Pancreas (tissue), 10 donors: ENCODE measurements around the gene SLC35B2. TPM values are rescaled to one million over a fixed set of nuclear protein-coding genes. Genes with fewer than 3 reads are reported as not detected.

ENCODE experiments used
- ATAC-seq, 4 donors: fragments of 200-7000 bp; cut with Tn5 transposase; one replicate each; pipeline versions ENCODE4 v1.8.0 to v1.9.1; 2020; ENCODE audit warnings: mild to moderate bottlenecking in 4 of 4, moderate library complexity in 4 of 4
- DNase-seq, 6 donors: peaks; one replicate each; pipeline ENCODE4 v3.0.0-alpha.2; 2020
- FAIRE-seq: peaks from 2 replicates; lab custom pipeline; 2012; peaks lifted over from hg19 to GRCh38; lab: Jason Lieb, UNC
- H3K27ac ChIP-seq, 4 donors: fragments of 200-600 bp; sonication (generic); 1 replicate in 3 of 4; 2 replicates in 1 of 4; pipeline versions ENCODE4 v1.5.0 to v1.8.0; 2020
- H3K27me3 ChIP-seq, 4 donors: fragments of 200-600 bp; one replicate each; pipeline ENCODE4 v1.8.0; 2021
- H3K36me3 ChIP-seq, 3 donors: fragments of 200-600 bp; sonication (generic) in 1 of 3; one replicate each; pipeline versions ENCODE4 v1.5.0 to v1.8.0; 2020 to 2021
- H3K4me1 ChIP-seq, 3 donors: fragments of 200-600 bp; one replicate each; pipeline ENCODE4 v1.8.0; 2021
- H3K4me3 ChIP-seq, 4 donors: fragments of 200-600 bp; sonication (generic) in 2 of 4; one replicate each; pipeline versions ENCODE4 v1.5.0 to v1.8.0; 2020 to 2021
- H3K9me3 ChIP-seq, 4 donors: fragments of 200-600 bp; one replicate each; pipeline ENCODE4 v1.8.0; 2021
- WGBS, 2 donors: extraction: QIAGEN DNeasy Blood & Tissue Kit; methylation state at CpG; one replicate each; pipeline ENCODE4 v1.1.7; 2013; 5-methylcytosine and 5-hydroxymethylcytosine counted together
- intact Hi-C, 3 donors: fragments of 100-400 bp; cut with DNase I; formaldehyde crosslinking; loops; one replicate each; pipeline versions ENCODE4 v1.11.1 to v1.14.2; 2022
- polyA plus RNA-seq, 2 donors: library from polyadenylated mRNA; stranded (reverse); fragments of 200-250 nt; gene quantifications; one replicate each; pipeline ENCODE4 v1.2.3, GENCODE V29; 2013
- total RNA-seq, 6 donors: library from RNA; stranded (reverse); fragmentation: NEBNext Ultra II Directional in 4 of 6; extraction: Animal tissue kit (Norgen Biotek cat#: 25700) in 4 of 6; gene quantifications; one replicate each; pipeline versions ENCODE4 v1.2.1 to v1.2.4, GENCODE V29; 2021 to 2023
- TF ChIP-seq, protein P1 (sequence below), 4 donors: fragments of 200-600 bp; sonication (generic) in 3 of 4; IDR thresholded peaks; one replicate each; pipeline versions ENCODE4 v1.5.0 to v1.8.0; 2021; ENCODE audit warnings: antibody characterized with exemption in 4 of 4
- donor health status: healthy with polysubstance abuse.
- donor health status: DM: no; HTN: no; CAD: no; lungs with moderate emphysema.
- donor health status: DM: no; HTN: no; CAD: no.
- donor health status: control.
- donor health status: control.
- donor health status: Bipolar disorder and iron deficiency.
- donor health status: DM: yes; HTN: yes; CAD: no.
- donor health status: DM: no; HTN: no; CAD: no.
- donor health status: DM: no; HTN: no; CAD: no.
- donor health status: DM: yes; HTN: yes; CAD: no.

Gene SLC35B2
- total and polyA plus RNA-seq, 8 donors, result 10.8 to 30.4 (median 20.5) TPM

DNA sequence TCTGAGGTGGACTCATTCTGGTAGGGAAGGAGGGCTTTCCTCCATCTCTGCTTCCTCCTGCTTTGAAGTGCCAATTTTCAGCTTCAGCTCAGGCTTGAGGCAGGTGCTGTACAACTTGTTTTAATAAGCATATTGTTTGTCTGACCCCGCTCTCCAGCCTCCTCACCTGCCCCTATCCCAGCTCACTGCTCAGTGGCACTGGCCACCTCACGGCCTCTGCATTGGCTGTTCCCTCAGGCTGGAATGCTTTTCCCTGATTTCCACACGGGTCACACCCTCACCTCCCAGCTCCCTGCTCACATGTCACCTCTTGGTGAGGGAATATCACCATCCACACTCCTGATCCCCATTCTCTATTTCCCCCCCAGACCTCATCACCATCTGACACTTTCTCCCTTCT, 41.5 kb upstream of the SLC35B2 start:
- H3K4me3 ChIP-seq, result no peak overlapping the region
- no peak overlapping the region for H3K27ac ChIP-seq
- H3K27me3 ChIP-seq, result peaks cover 0 to 7% (median 0%) of the 10 kb centered on the region in 4 donors
- no peak for FAIRE-seq
- intact Hi-C loops, result no loop called here
- H3K4me1 ChIP-seq, result peaks cover 0 to 8% (median 4%) of the 10 kb centered on the region in 3 donors
- peaks cover 0 to 12% (median 0%) of the 10 kb centered on the region in 3 donors for H3K36me3 ChIP-seq
- H3K9me3 ChIP-seq, result no peaks in the 10 kb centered on the region
- WGBS, 2 donors, result 71 to 80% methylated on average over 3 of the region's 3 CpGs
- no peak for ATAC-seq
- TF ChIP-seq, protein P1, sequence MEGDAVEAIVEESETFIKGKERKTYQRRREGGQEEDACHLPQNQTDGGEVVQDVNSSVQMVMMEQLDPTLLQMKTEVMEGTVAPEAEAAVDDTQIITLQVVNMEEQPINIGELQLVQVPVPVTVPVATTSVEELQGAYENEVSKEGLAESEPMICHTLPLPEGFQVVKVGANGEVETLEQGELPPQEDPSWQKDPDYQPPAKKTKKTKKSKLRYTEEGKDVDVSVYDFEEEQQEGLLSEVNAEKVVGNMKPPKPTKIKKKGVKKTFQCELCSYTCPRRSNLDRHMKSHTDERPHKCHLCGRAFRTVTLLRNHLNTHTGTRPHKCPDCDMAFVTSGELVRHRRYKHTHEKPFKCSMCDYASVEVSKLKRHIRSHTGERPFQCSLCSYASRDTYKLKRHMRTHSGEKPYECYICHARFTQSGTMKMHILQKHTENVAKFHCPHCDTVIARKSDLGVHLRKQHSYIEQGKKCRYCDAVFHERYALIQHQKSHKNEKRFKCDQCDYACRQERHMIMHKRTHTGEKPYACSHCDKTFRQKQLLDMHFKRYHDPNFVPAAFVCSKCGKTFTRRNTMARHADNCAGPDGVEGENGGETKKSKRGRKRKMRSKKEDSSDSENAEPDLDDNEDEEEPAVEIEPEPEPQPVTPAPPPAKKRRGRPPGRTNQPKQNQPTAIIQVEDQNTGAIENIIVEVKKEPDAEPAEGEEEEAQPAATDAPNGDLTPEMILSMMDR (IDR thresholded peaks at IDR 0.05), result no peak
- peak in 1 of 6 donors; percentile 15 for DNase-seq

- peak in 1 of 6 donors; percentile 47 for DNase-seq
- peak; percentile 21 to 79 (median 42) for ATAC-seq
- H3K4me1 ChIP-seq, result peaks cover 0 to 8% (median 4%) of the 10 kb centered on the region in 3 donors
- FAIRE-seq, result no peak
- TF ChIP-seq, protein P1 (IDR thresholded peaks at IDR 0.05), result no peak
- H3K9me3 ChIP-seq, result no peaks in the 10 kb centered on the region
- WGBS, 2 donors, result 27 to 30% methylated on average over 20 of the region's 20 CpGs
- intact Hi-C loops, result no loop called here
- peaks cover 0 to 7% (median 0%) of the 10 kb centered on the region in 4 donors for H3K27me3 ChIP-seq
- peak overlapping the region in 1 of 4 donors; percentile 47 for H3K4me3 ChIP-seq
- H3K27ac ChIP-seq, result no peak overlapping the region
- H3K36me3 ChIP-seq, result peaks cover 0 to 11% (median 0%) of the 10 kb centered on the region in 3 donors
Measured at GRCh38 chr6:44298055-44298803, 40.9 kb upstream of the SLC35B2 start.

- Histone ChIP-seq H3K4me1 (peaks cover 0 to 8% (median 4%) of the 10 kb centered on the region in 3 donors), H3K27me3 (peaks cover 0 to 7% (median 0%) of the 10 kb centered on the region in 4 donors), H3K27ac (no peak overlapping the region), H3K36me3 (peaks cover 0 to 6% (median 0%) of the 10 kb centered on the region in 3 donors), H3K4me3 (peak overlapping the region in 2 of 4 donors; percentile 21 to 47), H3K9me3 (no peaks in the 10 kb centered on the region)
- DNase-seq (peak in 2 of 6 donors; percentile 72 to 78), FAIRE-seq (no peak), ATAC-seq (peak; percentile 70 to 84 (median 82))
- 1% methylated on average over 68 to 86 of the region's 86 CpGs for WGBS, 2 donors
- TF ChIP-seq, protein P1 (IDR thresholded peaks at IDR 0.05), result no peak
- intact Hi-C loops, result no loop called here
Measured at GRCh38 chr6:44297063-44298038, 40.0 kb upstream of the SLC35B2 start.

- 41 to 47% methylated on average over 6 to 7 of the region's 7 CpGs for WGBS, 2 donors
- Histone ChIP-seq H3K27me3 (peaks cover 0 to 7% (median 0%) of the 10 kb centered on the region in 4 donors), H3K36me3 (no peaks in the 10 kb centered on the region), H3K27ac (no peak overlapping the region), H3K4me3 (no peak overlapping the region), H3K9me3 (no peaks in the 10 kb centered on the region), H3K4me1 (peaks cover 0 to 8% (median 4%) of the 10 kb centered on the region in 3 donors)
- ATAC-seq (no peak), DNase-seq (peak in 1 of 6 donors; percentile 32), FAIRE-seq (no peak)
- TF ChIP-seq, protein P1 (IDR thresholded peaks at IDR 0.05), result no peak
- intact Hi-C loops, result no loop called here
Measured at GRCh38 chr6:44294832-44295791, 37.8 kb upstream of the SLC35B2 start.
